Measurements from ENCODE around the gene CTNNA3.
"Not testable (repeated sequence)": the region's sequence is repeated elsewhere in the genome, so short reads cannot be mapped to it uniquely, and the experiment has no call there.

Gene CTNNA3

DNA sequence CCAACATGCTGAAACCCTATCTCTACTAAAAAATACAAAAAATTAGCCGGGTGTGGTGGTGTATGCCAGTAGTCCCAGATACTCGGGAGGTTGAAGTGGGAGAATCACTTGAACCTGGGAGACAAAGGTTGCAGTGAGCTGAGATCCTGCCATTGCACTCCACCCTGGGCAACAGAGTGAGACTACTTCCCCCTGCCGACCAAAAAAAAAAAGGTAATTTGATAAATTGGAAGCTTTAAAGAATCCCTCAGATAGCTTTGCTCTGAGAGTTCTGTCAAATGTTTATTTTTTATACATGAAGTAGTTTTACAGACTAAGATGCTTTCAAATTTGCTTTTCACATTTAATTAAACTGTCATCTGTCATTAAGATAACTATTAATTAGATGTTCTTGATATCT is 1333.5 kb downstream of the CTNNA3 start:
- Mint-ChIP-seq H3K36me3 (no peaks in the 10 kb centered on the region), H3K27ac (no peak overlapping the region), H3K27me3 (no peaks in the 10 kb centered on the region), H3K4me3 (no peak overlapping the region), H3K9me3 (ENCODE audit: low read depth) (peaks cover 4% of the 10 kb centered on the region), H3K4me1 (ENCODE audit: low read depth) (no peaks in the 10 kb centered on the region)

DNA sequence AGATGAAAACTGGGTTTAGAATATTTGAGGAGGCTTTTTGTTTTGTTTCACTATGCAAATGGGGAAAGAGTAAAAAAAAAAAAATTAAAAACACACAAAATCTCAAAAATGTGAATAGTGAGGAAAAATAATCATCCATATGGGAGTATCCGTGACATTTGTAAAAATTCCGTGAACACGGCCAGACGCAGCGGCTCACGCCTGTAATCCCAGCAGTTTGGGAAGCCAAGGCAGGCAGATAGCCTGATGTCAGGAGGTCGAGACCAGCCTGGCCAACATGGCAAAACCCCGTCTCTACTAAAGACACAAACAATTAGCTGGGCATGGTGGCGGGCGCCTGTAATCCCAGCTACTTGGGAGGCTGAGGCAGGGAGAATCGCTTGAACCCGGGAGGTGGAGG is 1342.2 kb downstream of the CTNNA3 start:
- H3K27me3 Mint-ChIP-seq; H3K36me3 Mint-ChIP-seq; H3K4me1 Mint-ChIP-seq (ENCODE audit: low read depth); H3K9me3 Mint-ChIP-seq (ENCODE audit: low read depth); H3K4me3 Mint-ChIP-seq; H3K27ac Mint-ChIP-seq: not testable (repeated sequence)

DNA sequence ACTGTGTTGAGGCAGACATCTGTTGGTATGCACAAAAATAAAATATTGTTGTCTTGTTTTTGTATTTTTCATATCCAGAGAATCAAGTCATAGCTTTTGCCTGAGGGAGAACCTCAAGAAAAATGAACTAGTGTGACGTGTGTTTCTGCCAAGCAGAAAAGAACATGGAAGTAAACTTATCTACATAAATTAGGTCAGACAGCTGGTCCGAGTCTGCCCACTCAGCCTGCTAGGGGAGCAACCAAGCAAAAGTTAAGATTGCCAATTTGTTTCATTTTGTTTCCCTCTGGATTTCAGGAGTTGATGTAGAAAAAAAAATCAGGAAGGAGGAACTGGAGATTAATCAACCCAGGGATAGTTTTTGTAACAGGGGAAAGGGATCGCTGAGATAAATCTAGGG is 1342.6 kb downstream of the CTNNA3 start:
- H3K4me1 Mint-ChIP-seq (ENCODE audit: low read depth): no peaks in the 10 kb centered on the region
- no peak overlapping the region for H3K27ac Mint-ChIP-seq
- H3K9me3 Mint-ChIP-seq (ENCODE audit: low read depth): no peaks in the 10 kb centered on the region
- H3K36me3 Mint-ChIP-seq: no peaks in the 10 kb centered on the region
- no peak overlapping the region for H3K4me3 Mint-ChIP-seq
- H3K27me3 Mint-ChIP-seq: no peaks in the 10 kb centered on the region

DNA sequence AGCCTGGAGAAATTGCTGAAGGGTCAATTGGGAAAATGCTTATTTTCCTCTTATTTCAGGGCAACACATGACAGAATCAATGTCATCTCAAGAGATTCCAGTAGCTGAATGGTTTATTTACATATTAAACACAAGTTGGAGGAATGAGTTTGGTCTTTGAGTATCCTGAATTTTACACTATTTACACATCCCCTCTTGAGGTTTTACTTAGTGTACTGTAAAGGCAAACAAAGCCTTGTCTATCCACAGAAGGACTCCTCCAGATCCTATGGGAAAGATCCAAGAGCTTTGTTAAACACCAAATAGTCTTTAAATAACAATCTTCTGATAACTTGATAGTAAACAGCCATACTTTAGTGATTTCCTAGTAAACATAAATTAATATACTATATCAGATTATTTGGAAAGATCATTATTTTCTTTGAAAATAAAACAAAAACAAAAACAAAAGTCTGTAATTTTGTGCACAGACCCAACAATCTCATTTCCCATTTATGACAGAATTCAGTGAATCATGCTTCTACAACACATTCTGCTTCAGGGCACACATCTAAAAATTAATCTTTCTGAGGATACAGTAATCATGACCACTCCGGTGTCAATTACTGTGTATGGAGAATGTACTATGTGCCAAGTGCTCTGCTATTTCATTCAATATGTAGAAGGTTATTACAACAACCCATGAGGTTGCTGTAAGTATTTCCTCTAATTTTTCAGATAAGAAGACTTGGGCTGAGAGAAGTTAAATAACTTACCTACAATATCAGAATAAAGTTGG is 1345.2 kb downstream of the CTNNA3 start:
- no peaks in the 10 kb centered on the region for H3K27me3 Mint-ChIP-seq
- no peak overlapping the region for H3K4me3 Mint-ChIP-seq

DNA sequence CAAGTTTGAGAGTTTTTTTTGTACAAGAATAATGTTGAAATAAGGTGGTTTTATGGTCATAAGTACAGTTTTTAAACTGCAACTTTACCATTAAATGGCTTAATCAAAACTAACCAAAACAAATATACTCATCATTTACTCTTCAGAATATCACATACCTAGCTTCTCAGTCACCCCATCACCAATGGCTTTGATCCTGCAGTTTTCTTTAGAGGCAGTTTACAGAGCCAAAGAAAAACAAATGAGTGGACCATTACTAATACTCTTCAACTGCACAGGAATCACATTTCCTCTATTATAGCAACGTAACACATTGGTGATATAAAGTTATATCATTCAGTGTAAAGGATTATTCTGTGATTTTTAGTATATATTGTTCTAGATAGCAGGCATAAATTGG is 1346.3 kb downstream of the CTNNA3 start:
- H3K27me3 Mint-ChIP-seq: no peaks in the 10 kb centered on the region
- H3K27ac Mint-ChIP-seq: no peak overlapping the region

More for the DNA sequence above, 1345.2 kb downstream of the CTNNA3 start:
- Mint-ChIP-seq H3K27ac (no peak overlapping the region), H3K4me1 (ENCODE audit: low read depth) (no peaks in the 10 kb centered on the region), H3K9me3 (ENCODE audit: low read depth) (no peaks in the 10 kb centered on the region), H3K36me3 (no peaks in the 10 kb centered on the region)

DNA sequence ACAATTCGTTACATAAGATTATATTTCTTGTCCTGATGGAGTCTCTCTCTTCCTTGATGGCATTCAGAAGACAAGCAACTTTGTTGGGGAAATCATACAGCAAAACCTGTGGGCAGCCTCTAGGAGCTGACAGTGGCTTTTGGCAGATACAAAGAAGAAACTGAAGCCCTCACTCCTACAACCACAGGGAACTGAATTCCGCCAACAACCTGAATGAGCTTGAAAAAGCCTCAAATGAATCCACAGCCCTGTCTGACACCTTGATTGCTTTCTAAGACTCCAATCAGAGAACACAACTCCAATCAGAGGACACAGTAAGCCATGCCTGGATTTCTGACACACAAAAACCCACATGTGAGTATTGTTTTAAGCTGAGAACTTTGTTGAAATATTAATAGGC is 1346.9 kb downstream of the CTNNA3 start:
- no peaks in the 10 kb centered on the region for H3K36me3 Mint-ChIP-seq
- H3K9me3 Mint-ChIP-seq (ENCODE audit: low read depth): no peaks in the 10 kb centered on the region
- H3K27ac Mint-ChIP-seq: no peak overlapping the region
- no peak overlapping the region for H3K4me3 Mint-ChIP-seq
- H3K4me1 Mint-ChIP-seq (ENCODE audit: low read depth): no peaks in the 10 kb centered on the region
- no peaks in the 10 kb centered on the region for H3K27me3 Mint-ChIP-seq

More for the DNA sequence above, 1346.3 kb downstream of the CTNNA3 start:
- H3K4me3 Mint-ChIP-seq: no peak overlapping the region
- H3K9me3 Mint-ChIP-seq (ENCODE audit: low read depth): no peaks in the 10 kb centered on the region
- H3K4me1 Mint-ChIP-seq (ENCODE audit: low read depth): no peaks in the 10 kb centered on the region
- no peaks in the 10 kb centered on the region for H3K36me3 Mint-ChIP-seq

DNA sequence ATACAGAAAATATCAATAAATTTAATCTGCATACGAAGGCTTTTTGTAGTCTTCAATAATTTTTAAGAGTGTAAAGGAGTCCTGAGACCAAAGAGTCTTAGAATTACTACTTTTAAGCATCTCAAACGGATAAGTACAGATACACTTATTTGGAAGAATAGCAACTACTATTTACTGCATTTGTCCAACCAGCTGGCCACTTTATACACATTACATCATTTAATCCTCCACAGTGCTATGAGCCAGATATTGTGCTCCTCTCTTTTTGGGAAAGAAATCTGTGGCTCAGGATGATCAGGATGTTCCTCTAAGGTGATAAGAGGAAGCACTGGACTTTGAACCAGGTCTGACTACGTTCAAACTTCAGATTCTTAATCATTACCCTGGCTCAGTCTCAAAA is 1358.8 kb downstream of the CTNNA3 start:
- Mint-ChIP-seq H3K4me1 (ENCODE audit: low read depth) (no peaks in the 10 kb centered on the region), H3K27ac (no peak overlapping the region), H3K4me3 (no peak overlapping the region), H3K27me3 (no peaks in the 10 kb centered on the region), H3K9me3 (ENCODE audit: low read depth) (no peaks in the 10 kb centered on the region), H3K36me3 (no peaks in the 10 kb centered on the region)

DNA sequence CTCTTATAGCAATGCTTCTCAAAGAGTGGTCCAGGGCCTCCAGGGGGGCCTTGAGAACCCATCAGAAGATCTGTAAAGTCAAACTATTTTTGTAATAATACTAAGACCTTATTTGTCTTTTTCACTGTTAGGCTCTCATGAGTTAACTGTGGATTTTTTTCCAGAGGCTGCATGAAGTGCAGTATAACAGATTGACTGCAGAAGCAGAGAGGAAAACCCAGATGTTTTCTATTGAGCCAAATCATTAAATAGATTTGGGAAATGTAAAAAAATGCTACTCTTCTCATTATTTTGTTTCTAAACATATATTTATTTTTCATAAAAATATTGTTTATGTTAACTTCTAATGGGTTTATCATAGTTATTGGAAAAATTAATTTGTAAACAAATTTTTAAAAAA is 1359.2 kb downstream of the CTNNA3 start:
- Mint-ChIP-seq H3K27ac (no peak overlapping the region), H3K4me1 (ENCODE audit: low read depth) (no peaks in the 10 kb centered on the region), H3K36me3 (no peaks in the 10 kb centered on the region), H3K4me3 (no peak overlapping the region), H3K27me3 (no peaks in the 10 kb centered on the region), H3K9me3 (ENCODE audit: low read depth) (no peaks in the 10 kb centered on the region)

DNA sequence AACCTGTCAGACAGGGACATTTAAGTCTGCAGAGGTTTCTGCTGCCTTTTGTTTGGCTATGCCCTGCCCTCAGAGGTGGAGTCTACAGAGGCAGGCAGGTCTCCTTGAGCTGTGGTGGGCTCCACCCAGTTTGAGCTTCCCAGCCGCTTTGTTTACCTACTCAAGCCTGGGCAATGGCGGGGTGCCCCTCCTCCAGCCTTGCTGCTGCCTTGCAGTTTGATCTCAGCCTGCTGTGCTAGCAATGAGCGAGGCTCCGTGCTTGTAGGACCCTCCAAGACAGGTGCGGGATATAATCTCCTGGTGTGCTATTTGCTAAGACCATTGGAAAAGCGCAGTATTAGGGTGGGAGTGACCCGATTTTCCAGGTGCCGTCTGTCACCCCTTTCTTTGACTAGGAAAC is 1360.2 kb downstream of the CTNNA3 start:
- H3K4me1 Mint-ChIP-seq (ENCODE audit: low read depth); H3K36me3 Mint-ChIP-seq; H3K27me3 Mint-ChIP-seq; H3K27ac Mint-ChIP-seq; H3K4me3 Mint-ChIP-seq; H3K9me3 Mint-ChIP-seq (ENCODE audit: low read depth): not testable (repeated sequence)

DNA sequence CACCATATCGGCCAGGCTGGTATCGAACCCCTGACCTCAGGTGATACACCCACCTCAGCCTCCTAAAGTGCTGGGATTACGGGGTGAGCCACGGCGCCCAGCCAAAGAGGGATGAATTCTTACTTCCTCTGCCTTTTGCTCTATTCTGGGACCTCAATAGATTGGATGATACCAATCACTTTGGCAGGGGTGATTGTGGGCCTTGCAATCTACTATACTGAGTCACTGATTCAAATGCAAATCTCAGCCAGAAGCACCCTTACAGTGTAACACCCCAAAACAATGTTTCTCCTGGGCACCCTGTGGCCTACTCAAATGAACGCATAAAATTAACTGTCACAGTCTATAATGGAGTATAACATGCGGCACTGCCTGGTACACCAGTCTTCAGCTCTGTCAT is 1366.8 kb downstream of the CTNNA3 start:
- no peaks in the 10 kb centered on the region for H3K36me3 Mint-ChIP-seq
- no peak overlapping the region for H3K4me3 Mint-ChIP-seq
- H3K4me1 Mint-ChIP-seq (ENCODE audit: low read depth): no peaks in the 10 kb centered on the region
- H3K9me3 Mint-ChIP-seq (ENCODE audit: low read depth): peaks cover 4% of the 10 kb centered on the region
- no peaks in the 10 kb centered on the region for H3K27me3 Mint-ChIP-seq
- no peak overlapping the region for H3K27ac Mint-ChIP-seq

DNA sequence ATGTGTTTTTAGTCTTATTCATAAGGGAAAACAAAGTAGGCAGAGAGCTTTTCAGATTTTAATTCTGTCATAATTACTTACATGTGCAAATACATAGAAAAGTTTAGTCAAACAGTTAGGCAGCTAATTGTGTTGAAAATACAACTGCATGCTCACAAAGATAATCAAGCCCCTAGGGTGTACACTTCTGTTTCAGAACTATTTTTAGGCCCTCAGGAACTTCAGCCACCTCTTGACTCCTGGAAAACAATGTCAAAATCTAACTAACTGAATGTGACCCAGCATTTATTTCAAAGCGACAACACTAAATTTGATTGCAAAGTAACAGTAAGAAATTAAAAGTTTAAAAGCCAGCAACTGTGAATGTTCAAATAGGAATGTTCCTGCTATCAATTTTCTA is 1369.1 kb downstream of the CTNNA3 start:
- H3K27me3 Mint-ChIP-seq: no peaks in the 10 kb centered on the region
- no peaks in the 10 kb centered on the region for H3K4me1 Mint-ChIP-seq (ENCODE audit: low read depth)
- H3K36me3 Mint-ChIP-seq: no peaks in the 10 kb centered on the region
- peaks cover 4% of the 10 kb centered on the region for H3K9me3 Mint-ChIP-seq (ENCODE audit: low read depth)
- H3K4me3 Mint-ChIP-seq: no peak overlapping the region
- H3K27ac Mint-ChIP-seq: no peak overlapping the region

DNA sequence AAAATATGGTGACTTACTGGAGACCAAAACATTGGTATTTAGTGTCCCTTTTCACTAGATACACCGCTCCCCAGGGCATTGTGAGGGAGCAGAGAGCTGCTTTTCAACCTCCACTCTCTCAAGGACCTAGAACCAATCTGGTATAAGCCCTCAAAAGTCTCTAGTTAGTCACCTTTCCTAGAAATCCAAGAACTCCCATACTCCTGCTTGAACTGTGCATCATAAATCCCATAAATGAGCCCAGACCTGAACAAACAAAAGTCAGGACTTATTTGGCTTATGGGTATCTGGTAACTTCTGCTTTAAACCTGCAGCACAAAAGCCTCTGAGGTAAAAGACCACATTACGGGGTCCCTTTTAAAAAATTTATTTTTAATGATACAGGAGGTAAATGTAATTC is 1373.2 kb downstream of the CTNNA3 start:
- Mint-ChIP-seq H3K4me1 (ENCODE audit: low read depth) (no peaks in the 10 kb centered on the region), H3K27ac (no peak overlapping the region), H3K9me3 (ENCODE audit: low read depth) (no peaks in the 10 kb centered on the region), H3K36me3 (no peaks in the 10 kb centered on the region), H3K4me3 (no peak overlapping the region), H3K27me3 (no peaks in the 10 kb centered on the region)

DNA sequence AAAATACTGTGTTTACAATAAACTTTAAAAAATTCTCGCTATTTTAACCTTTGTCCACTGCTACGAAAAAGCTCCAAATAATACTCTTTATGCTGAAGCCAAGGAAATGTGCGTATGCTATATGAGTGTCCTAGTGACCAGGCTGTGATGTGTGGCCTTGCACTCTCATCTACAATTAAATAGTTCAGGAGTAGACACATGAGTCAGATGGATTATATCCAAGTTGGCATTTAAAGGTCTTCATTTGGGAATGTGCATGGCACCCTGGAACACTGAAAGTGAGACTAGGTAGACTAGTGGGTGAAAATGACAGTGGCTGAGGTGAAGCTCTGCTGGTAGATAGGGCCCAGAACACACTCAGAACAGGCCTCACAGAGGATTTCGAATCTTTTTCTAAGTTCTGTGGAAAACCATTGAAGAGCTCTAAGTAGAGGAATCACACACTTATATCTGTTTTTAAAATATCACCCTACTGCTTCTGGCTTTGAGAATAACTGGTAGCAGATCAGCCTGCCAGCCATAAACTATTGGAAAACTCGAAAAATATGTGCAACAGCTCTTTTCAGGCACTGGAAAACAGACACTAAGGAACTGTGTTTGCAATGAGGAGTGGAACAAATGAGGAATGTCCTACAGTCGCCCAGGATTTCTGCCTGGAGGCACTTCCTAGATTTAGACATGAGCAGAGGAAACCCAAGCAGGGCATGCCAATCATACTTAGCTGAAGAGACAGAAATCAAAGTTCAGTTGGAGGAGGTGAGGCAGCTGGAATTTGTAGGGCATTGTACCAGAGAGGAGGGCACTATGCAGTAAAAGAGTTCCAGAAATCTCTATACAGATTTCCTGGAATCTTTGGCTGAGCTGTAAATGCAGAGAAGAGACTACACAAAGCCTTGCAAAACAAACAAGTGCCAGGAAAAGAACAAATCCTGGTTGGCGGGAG is 1374.0 kb downstream of the CTNNA3 start:
- Mint-ChIP-seq H3K36me3 (no peaks in the 10 kb centered on the region), H3K27ac (no peak overlapping the region), H3K4me1 (ENCODE audit: low read depth) (no peaks in the 10 kb centered on the region), H3K27me3 (no peaks in the 10 kb centered on the region), H3K4me3 (no peak overlapping the region), H3K9me3 (ENCODE audit: low read depth) (no peaks in the 10 kb centered on the region)

DNA sequence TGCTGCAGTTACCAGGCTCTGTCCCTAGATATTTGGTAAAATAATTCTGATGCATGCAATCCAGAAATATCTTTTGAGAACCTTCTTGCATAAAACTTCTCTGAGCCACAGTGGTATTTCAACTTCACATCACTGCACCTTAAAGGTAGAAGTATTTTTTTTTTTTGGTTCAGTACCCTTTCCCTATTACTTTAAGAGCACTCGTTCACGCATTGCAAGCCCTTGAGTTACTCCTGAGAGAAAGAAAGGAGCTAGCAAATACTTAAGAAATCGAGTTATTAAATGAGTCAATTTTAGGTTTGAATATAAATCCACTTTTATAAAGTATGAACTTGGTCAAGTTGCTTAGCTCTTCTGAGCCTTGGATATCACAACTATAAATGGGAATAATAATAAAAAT is 1377.2 kb downstream of the CTNNA3 start:
- H3K4me3 Mint-ChIP-seq: no peak overlapping the region
- no peaks in the 10 kb centered on the region for H3K27me3 Mint-ChIP-seq
- H3K27ac Mint-ChIP-seq: no peak overlapping the region
- H3K9me3 Mint-ChIP-seq (ENCODE audit: low read depth): no peaks in the 10 kb centered on the region
- H3K36me3 Mint-ChIP-seq: no peaks in the 10 kb centered on the region
- no peaks in the 10 kb centered on the region for H3K4me1 Mint-ChIP-seq (ENCODE audit: low read depth)

DNA sequence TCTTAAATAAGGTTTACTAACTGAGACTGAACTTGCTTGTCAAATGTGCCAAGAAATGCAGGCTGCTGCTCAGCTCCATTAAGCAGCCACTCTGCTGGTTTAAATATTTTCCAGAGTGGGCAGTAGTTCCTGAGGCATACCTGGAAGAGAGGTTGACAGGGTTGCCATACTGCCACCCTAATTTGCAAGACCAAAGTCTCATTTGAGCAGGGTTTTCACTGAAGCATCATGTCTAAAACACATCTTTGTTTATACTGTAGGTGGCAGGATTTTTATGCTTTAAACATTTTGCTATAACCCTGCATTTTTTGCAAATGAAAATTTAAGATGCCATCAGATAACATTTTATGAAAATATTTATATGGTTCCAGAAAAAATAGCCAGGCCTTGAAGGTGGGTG is 1388.2 kb downstream of the CTNNA3 start:
- Mint-ChIP-seq H3K36me3 (no peaks in the 10 kb centered on the region), H3K4me1 (ENCODE audit: low read depth) (no peaks in the 10 kb centered on the region), H3K9me3 (ENCODE audit: low read depth) (peaks cover 4% of the 10 kb centered on the region), H3K27ac (no peak overlapping the region), H3K27me3 (no peaks in the 10 kb centered on the region), H3K4me3 (no peak overlapping the region)
